ENCODE data around the gene MEIS1.

Gene MEIS1

DNA sequence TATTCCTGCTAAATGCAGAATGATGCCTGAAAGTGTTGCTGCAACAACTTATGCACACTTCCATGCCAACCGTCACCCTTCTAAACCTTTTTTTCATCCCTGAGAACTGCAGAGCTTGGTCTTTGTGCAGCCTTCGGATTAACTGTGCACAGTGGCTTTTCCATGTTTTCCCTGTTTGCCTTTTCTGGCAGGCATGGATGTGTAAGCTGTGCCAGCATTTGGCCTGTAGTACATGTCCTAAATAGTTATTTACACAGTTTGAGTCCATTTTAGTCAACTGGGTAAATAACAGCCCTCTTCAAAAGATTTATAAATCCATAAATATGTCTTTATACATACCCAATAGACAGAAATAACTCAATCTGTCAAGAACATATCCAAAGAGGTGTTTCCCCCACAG is 31.5 kb downstream of the MEIS1 start:
- 100% methylated on average over 2 of the region's 2 CpGs for WGBS

DNA sequence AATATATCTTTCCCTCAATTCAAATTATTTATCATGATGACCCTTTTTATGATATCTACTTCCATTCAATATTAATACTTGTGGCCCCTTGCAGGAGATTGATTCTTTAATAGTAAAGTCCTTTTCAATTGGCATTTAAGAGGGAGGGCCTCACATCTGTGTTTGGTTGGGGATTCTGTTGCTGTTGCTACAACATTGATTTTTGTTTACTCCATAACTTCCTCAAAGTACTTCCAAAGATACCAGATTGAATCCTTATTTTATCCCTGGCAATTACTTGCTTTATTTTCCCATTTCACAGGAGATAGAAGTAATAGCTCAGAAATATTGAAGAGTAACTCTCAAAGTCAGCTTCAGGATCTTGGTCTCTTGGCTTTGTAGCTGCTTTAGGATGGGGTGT is 32.8 kb downstream of the MEIS1 start:
- Histone ChIP-seq H4K8ac (ENCODE audit: low read length) (no peak overlapping the region), H2BK15ac (ENCODE audit: low read depth, poor library complexity, severe bottlenecking) (no peak overlapping the region), H3K4me3 (ENCODE audit: insufficient read depth in 1 of 2, low read depth in 1 of 2, low read length in 2 of 2) (no peak overlapping the region), H3K4me1 (ENCODE audit: control insufficient read depth, insufficient read depth, low read depth, low read length) (peaks cover 2% of the 10 kb centered on the region), H2BK12ac (ENCODE audit: low read length in 2 of 2) (no peak overlapping the region), H3K27ac (ENCODE audit: low read length, poor library complexity, severe bottlenecking) (no peak overlapping the region), H3K18ac (ENCODE audit: low read depth in 1 of 2, low read length in 2 of 2) (peak overlapping the region in 1 of 2 experiments; percentile 73), H2AK5ac (ENCODE audit: low read length, severe bottlenecking) (no peak overlapping the region), H3K36me3 (ENCODE audit: control insufficient read depth in 1 of 2, insufficient read depth in 2 of 2, low read depth in 1 of 2, low read length in 2 of 2) (peaks cover 0 to 79% of the 10 kb centered on the region in 2 experiments), H3K27me3 (ENCODE audit: control insufficient read depth in 1 of 2, insufficient read depth in 1 of 2, low read length in 2 of 2) (no peaks in the 10 kb centered on the region), H3K4ac (ENCODE audit: low read depth in 1 of 2, low read length in 2 of 2) (no peak overlapping the region), H2BK120ac (ENCODE audit: low read depth, low read length) (no peak overlapping the region), H3K23ac (ENCODE audit: low read length in 2 of 2) (peak overlapping the region in 1 of 2 experiments; percentile 89), H3K79me1 (replicated peaks; ENCODE audit: low read length, poor library complexity, severe bottlenecking) (no peaks in the 10 kb centered on the region), H3K9ac (ENCODE audit: low read length) (no peak overlapping the region), H2AFZ (ENCODE audit: low read depth, low read length) (no peak overlapping the region), H2BK5ac (ENCODE audit: low read depth, low read length, poor library complexity, severe bottlenecking) (no peak overlapping the region), H3K4me2 (ENCODE audit: low read length, poor library complexity, severe bottlenecking) (no peak overlapping the region), H3K9me3 (ENCODE audit: control insufficient read depth, low read length) (no peaks in the 10 kb centered on the region), H4K91ac (ENCODE audit: low read length) (no peak overlapping the region), H3K14ac (ENCODE audit: low read length in 2 of 2) (no peak overlapping the region)
- peak; percentile 33 for DNase-seq

More for the DNA sequence above, 31.5 kb downstream of the MEIS1 start:
- Histone ChIP-seq H2BK15ac (ENCODE audit: low read depth, poor library complexity, severe bottlenecking) (no peak overlapping the region), H3K79me1 (replicated peaks; ENCODE audit: low read length, poor library complexity, severe bottlenecking) (no peaks in the 10 kb centered on the region), H2BK12ac (ENCODE audit: low read length in 2 of 2) (no peak overlapping the region), H3K9ac (ENCODE audit: low read length) (no peak overlapping the region), H3K4me2 (ENCODE audit: low read length, poor library complexity, severe bottlenecking) (no peak overlapping the region), H2BK5ac (ENCODE audit: low read depth, low read length, poor library complexity, severe bottlenecking) (no peak overlapping the region), H3K36me3 (ENCODE audit: control insufficient read depth in 1 of 2, insufficient read depth in 2 of 2, low read depth in 1 of 2, low read length in 2 of 2) (peaks cover 0 to 75% of the 10 kb centered on the region in 2 experiments), H3K9me3 (ENCODE audit: control insufficient read depth, low read length) (no peaks in the 10 kb centered on the region), H3K18ac (ENCODE audit: low read depth in 1 of 2, low read length in 2 of 2) (no peak overlapping the region), H2AK5ac (ENCODE audit: low read length, severe bottlenecking) (no peak overlapping the region), H3K27ac (ENCODE audit: low read length, poor library complexity, severe bottlenecking) (no peak overlapping the region), H4K91ac (ENCODE audit: low read length) (no peak overlapping the region), H3K4me3 (ENCODE audit: insufficient read depth in 1 of 2, low read depth in 1 of 2, low read length in 2 of 2) (no peak overlapping the region), H3K23ac (ENCODE audit: low read length in 2 of 2) (no peak overlapping the region), H4K8ac (ENCODE audit: low read length) (no peak overlapping the region), H3K14ac (ENCODE audit: low read length in 2 of 2) (no peak overlapping the region), H3K27me3 (ENCODE audit: control insufficient read depth in 1 of 2, insufficient read depth in 1 of 2, low read length in 2 of 2) (no peaks in the 10 kb centered on the region), H2BK120ac (ENCODE audit: low read depth, low read length) (no peak overlapping the region), H2AFZ (ENCODE audit: low read depth, low read length) (no peak overlapping the region), H3K4ac (ENCODE audit: low read depth in 1 of 2, low read length in 2 of 2) (no peak overlapping the region), H3K4me1 (ENCODE audit: control insufficient read depth, insufficient read depth, low read depth, low read length) (no peaks in the 10 kb centered on the region)
- no peak for DNase-seq

DNA sequence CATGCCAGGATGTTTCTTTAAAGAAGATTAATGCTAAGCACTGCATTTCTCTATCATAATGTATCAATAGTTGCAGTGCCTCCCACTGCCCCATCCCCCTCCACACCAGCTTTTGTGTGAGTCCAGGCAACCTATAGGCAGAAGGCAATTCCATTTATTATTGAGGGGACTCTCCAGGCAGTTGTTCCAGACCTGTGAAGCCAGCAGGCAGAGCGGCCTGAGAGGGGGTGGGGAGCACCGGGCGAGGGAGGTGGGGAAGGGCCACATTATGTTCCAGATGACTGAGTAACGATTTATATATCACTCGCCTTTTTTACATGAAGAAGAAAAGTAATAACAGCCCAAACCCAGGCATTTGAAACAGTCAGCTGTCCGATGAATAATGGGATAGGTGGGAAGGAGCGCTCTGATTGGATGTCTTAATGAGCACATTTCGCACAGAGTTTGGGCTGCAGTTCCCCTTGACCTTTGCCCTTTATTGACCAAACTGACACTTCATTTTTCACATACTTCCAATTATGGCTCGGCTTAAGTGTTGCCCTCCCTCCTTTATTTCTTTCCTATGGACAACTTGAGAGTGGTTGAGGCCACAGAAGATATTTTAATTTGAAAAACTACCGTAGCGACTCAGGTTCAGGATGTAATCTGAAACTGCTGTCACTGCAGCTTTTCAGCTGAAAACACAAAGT is 34.4 kb downstream of the MEIS1 start:
- DNase-seq = no peak
- no peak overlapping the region for H2BK15ac ChIP-seq (ENCODE audit: low read depth, poor library complexity, severe bottlenecking)
- whole genome bisulfite sequencing = 73% methylated on average over 9 of the region's 11 CpGs

DNA sequence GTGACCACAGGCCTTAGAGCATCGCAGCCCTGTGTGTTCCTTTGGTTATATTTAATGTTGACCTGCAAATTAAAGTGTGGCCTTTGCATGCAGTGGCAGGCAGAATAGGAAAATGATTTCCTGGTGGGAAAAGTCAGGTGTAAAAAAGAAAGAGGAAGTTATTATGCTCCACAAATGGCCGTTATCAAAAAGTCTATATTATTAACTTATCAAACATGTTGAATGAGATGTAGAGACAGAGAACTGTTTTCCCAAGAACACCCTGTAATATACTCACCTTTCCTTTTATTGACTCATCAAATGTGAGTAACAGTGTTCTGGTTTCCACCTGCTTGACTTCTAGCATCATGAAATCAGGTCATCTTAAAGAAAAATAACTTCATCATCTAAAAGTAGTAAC is 35.3 kb downstream of the MEIS1 start:
- 94% methylated on average over 1 of the region's 2 CpGs for WGBS
- H2AFZ ChIP-seq (ENCODE audit: low read depth, low read length) = no peak overlapping the region
- no peak overlapping the region for H3K4me3 ChIP-seq (ENCODE audit: insufficient read depth in 1 of 2, low read depth in 1 of 2, low read length in 2 of 2)
- H3K9me3 ChIP-seq (ENCODE audit: control insufficient read depth, low read length) = no peaks in the 10 kb centered on the region
- no peak overlapping the region for H3K4ac ChIP-seq (ENCODE audit: low read depth in 1 of 2, low read length in 2 of 2)
- H3K4me1 ChIP-seq (ENCODE audit: control insufficient read depth, insufficient read depth, low read depth, low read length) = peaks cover 2% of the 10 kb centered on the region
- no peaks in the 10 kb centered on the region for H3K27me3 ChIP-seq (ENCODE audit: control insufficient read depth in 1 of 2, insufficient read depth in 1 of 2, low read length in 2 of 2)
- H4K8ac ChIP-seq (ENCODE audit: low read length) = no peak overlapping the region
- H2BK120ac ChIP-seq (ENCODE audit: low read depth, low read length) = no peak overlapping the region
- H2AK5ac ChIP-seq (ENCODE audit: low read length, severe bottlenecking) = no peak overlapping the region
- no peak overlapping the region for H2BK5ac ChIP-seq (ENCODE audit: low read depth, low read length, poor library complexity, severe bottlenecking)
- H3K79me1 ChIP-seq (replicated peaks; ENCODE audit: low read length, poor library complexity, severe bottlenecking) = no peaks in the 10 kb centered on the region
- H3K4me2 ChIP-seq (ENCODE audit: low read length, poor library complexity, severe bottlenecking) = no peak overlapping the region
- H2BK15ac ChIP-seq (ENCODE audit: low read depth, poor library complexity, severe bottlenecking) = no peak overlapping the region
- H4K91ac ChIP-seq (ENCODE audit: low read length) = no peak overlapping the region
- H3K9ac ChIP-seq (ENCODE audit: low read length) = no peak overlapping the region
- H3K14ac ChIP-seq (ENCODE audit: low read length in 2 of 2) = no peak overlapping the region
- no peak overlapping the region for H2BK12ac ChIP-seq (ENCODE audit: low read length in 2 of 2)
- H3K23ac ChIP-seq (ENCODE audit: low read length in 2 of 2) = no peak overlapping the region
- no peak for DNase-seq
- no peak overlapping the region for H3K18ac ChIP-seq (ENCODE audit: low read depth in 1 of 2, low read length in 2 of 2)
- H3K36me3 ChIP-seq (ENCODE audit: control insufficient read depth in 1 of 2, insufficient read depth in 2 of 2, low read depth in 1 of 2, low read length in 2 of 2) = peaks cover 0 to 69% of the 10 kb centered on the region in 2 experiments
- H3K27ac ChIP-seq (ENCODE audit: low read length, poor library complexity, severe bottlenecking) = no peak overlapping the region

More for the DNA sequence above, 34.4 kb downstream of the MEIS1 start:
- Histone ChIP-seq H3K4me3 (ENCODE audit: insufficient read depth in 1 of 2, low read depth in 1 of 2, low read length in 2 of 2) (no peak overlapping the region), H3K4me1 (ENCODE audit: control insufficient read depth, insufficient read depth, low read depth, low read length) (peaks cover 2% of the 10 kb centered on the region), H2BK120ac (ENCODE audit: low read depth, low read length) (no peak overlapping the region), H2BK5ac (ENCODE audit: low read depth, low read length, poor library complexity, severe bottlenecking) (no peak overlapping the region), H4K8ac (ENCODE audit: low read length) (peak overlapping the region; percentile 75), H3K9ac (ENCODE audit: low read length) (no peak overlapping the region), H3K18ac (ENCODE audit: low read depth in 1 of 2, low read length in 2 of 2) (no peak overlapping the region), H3K27me3 (ENCODE audit: control insufficient read depth in 1 of 2, insufficient read depth in 1 of 2, low read length in 2 of 2) (no peaks in the 10 kb centered on the region), H3K9me3 (ENCODE audit: control insufficient read depth, low read length) (no peaks in the 10 kb centered on the region), H3K79me1 (replicated peaks; ENCODE audit: low read length, poor library complexity, severe bottlenecking) (no peaks in the 10 kb centered on the region), H2AFZ (ENCODE audit: low read depth, low read length) (no peak overlapping the region), H3K14ac (ENCODE audit: low read length in 2 of 2) (no peak overlapping the region), H3K36me3 (ENCODE audit: control insufficient read depth in 1 of 2, insufficient read depth in 2 of 2, low read depth in 1 of 2, low read length in 2 of 2) (peaks cover 0 to 72% of the 10 kb centered on the region in 2 experiments), H2AK5ac (ENCODE audit: low read length, severe bottlenecking) (no peak overlapping the region), H3K23ac (ENCODE audit: low read length in 2 of 2) (no peak overlapping the region), H3K4ac (ENCODE audit: low read depth in 1 of 2, low read length in 2 of 2) (no peak overlapping the region), H3K4me2 (ENCODE audit: low read length, poor library complexity, severe bottlenecking) (no peak overlapping the region), H4K91ac (ENCODE audit: low read length) (no peak overlapping the region), H2BK12ac (ENCODE audit: low read length in 2 of 2) (no peak overlapping the region), H3K27ac (ENCODE audit: low read length, poor library complexity, severe bottlenecking) (no peak overlapping the region)
